IMR-90 (cell line): ENCODE data around the gene CST4. TPM values are rescaled to one million over a fixed set of nuclear protein-coding genes. Genes with fewer than 3 reads are reported as not detected.

Experiments
- ATAC-seq: fragments of 200-7000 bp; cut with Tn5 transposase; 2 replicates; pipeline ENCODE4 v1.9.1; 2020; ENCODE audit warnings: low read depth, mild to moderate bottlenecking, moderate library complexity
- BruUV-seq: library from RNA; stranded (reverse); fragments of 400-500 nt; replicated peaks from 2 replicates; lab custom pipeline; 2021; lab: Mats Ljungman, UMichigan
- CTCF ChIA-PET: fragments of 300-600 bp; formaldehyde crosslinking; extraction: SDS; loops from one replicate; lab custom pipeline; 2021; ENCODE audit warnings: antibody characterized with exemption; lab: Yijun Ruan, JAX
- POLR2A ChIA-PET: fragments of 300-600 bp; sonication (Branson Sonifier 250); formaldehyde crosslinking; loops from one replicate; lab custom pipeline; 2022; ENCODE audit warnings: antibody characterized with exemption; ENCODE audit not compliant: unreplicated experiment; lab: Charles Lee
- DNase-seq: peaks from one replicate; pipeline ENCODE4 v3.0.0; 2013
- H2AFZ ChIP-seq: replicated peaks from 2 replicates; pipeline ENCODE3; 2013; ENCODE audit warnings: low read length, mild to moderate bottlenecking; ENCODE audit not compliant: poor library complexity
- H2AK5ac ChIP-seq: 2 replicates; pipeline ENCODE4 v1.6.1; 2013; ENCODE audit warnings: low read depth, low read length, inconsistent platforms
- H2AK9ac ChIP-seq: replicated peaks from 2 replicates; pipeline ENCODE3; 2013; ENCODE audit warnings: mild to moderate bottlenecking, low read depth, low read length, moderate library complexity; ENCODE audit not compliant: poor library complexity
- H2BK120ac ChIP-seq: 2 replicates; pipeline ENCODE4 v1.6.1; 2013; ENCODE audit warnings: low read depth, low read length, inconsistent platforms
- H2BK15ac ChIP-seq: 3 replicates; pipeline ENCODE4 v1.6.1; 2013; ENCODE audit warnings: low read depth, low read length, inconsistent platforms
- H2BK20ac ChIP-seq: 2 replicates; pipeline ENCODE4 v1.6.1; 2013; ENCODE audit warnings: low read depth, mild to moderate bottlenecking, inconsistent platforms, low read length, moderate library complexity
- H2BK5ac ChIP-seq: 2 replicates; pipeline ENCODE4 v1.6.1; 2013; ENCODE audit warnings: mild to moderate bottlenecking, low read depth, low read length, inconsistent platforms; ENCODE audit not compliant: poor library complexity, severe bottlenecking
- H3K14ac ChIP-seq: replicated peaks from 2 replicates; pipeline ENCODE4 v1.6.1; 2013; ENCODE audit warnings: low read depth, low read length, inconsistent platforms
- H3K18ac ChIP-seq: 2 replicates; pipeline ENCODE4 v1.6.1; 2013; ENCODE audit warnings: low read depth, low read length, control low read depth
- H3K23ac ChIP-seq: 2 replicates; pipeline ENCODE4 v1.6.1; 2013; ENCODE audit warnings: low read depth, low read length, inconsistent platforms
- H3K27ac ChIP-seq: 2 replicates; pipeline ENCODE4 v1.5.1; 2013; ENCODE audit warnings: mild to moderate bottlenecking, control low read depth, low read length; ENCODE audit not compliant: insufficient read depth
- H3K27me3 ChIP-seq: 2 replicates; pipeline ENCODE4 v1.6.1; 2013; ENCODE audit warnings: low read length; ENCODE audit not compliant: control insufficient read depth, insufficient read depth
- H3K36me3 ChIP-seq: 2 replicates; pipeline ENCODE4 v1.6.1; 2013; ENCODE audit warnings: low read length, mixed read lengths; ENCODE audit not compliant: control insufficient read depth, insufficient read depth
- H3K4ac ChIP-seq: 2 replicates; pipeline ENCODE4 v1.6.1; 2013; ENCODE audit warnings: low read depth, low read length, inconsistent platforms
- H3K4me1 ChIP-seq: 2 replicates; pipeline ENCODE4 v1.6.1; 2013; ENCODE audit warnings: low read length, mixed read lengths; ENCODE audit not compliant: control insufficient read depth, insufficient read depth
- H3K4me2 ChIP-seq: 2 replicates; pipeline ENCODE4 v1.6.1; 2013; ENCODE audit warnings: low read depth, mild to moderate bottlenecking, control low read depth, low read length, moderate library complexity
- H3K4me3 ChIP-seq: 2 replicates; pipeline ENCODE4 v1.5.1; 2013; ENCODE audit warnings: low read depth, mild to moderate bottlenecking, control low read depth, low read length, moderate library complexity; ENCODE audit not compliant: insufficient read depth
- H3K56ac ChIP-seq: 2 replicates; pipeline ENCODE4 v1.6.1; 2013; ENCODE audit warnings: low read length, inconsistent platforms; ENCODE audit not compliant: insufficient read depth; ENCODE audit errors: extremely low read depth
- H3K79me1 ChIP-seq, 2 experiments: 2 replicates each; pipeline ENCODE4 v1.6.1; 2013; ENCODE audit warnings: low read length in 2 of 2, inconsistent platforms in 1 of 2, low read depth in 1 of 2
- H3K9ac ChIP-seq: 2 replicates; pipeline ENCODE4 v1.6.1; 2013; ENCODE audit warnings: low read depth, low read length, control low read depth
- H3K9me1 ChIP-seq: 2 replicates; pipeline ENCODE4 v1.6.1; 2013; ENCODE audit warnings: low read length, inconsistent platforms; ENCODE audit not compliant: insufficient read depth
- H3K9me3 ChIP-seq: 2 replicates; pipeline ENCODE4 v1.6.1; 2013; ENCODE audit warnings: low read length; ENCODE audit not compliant: control insufficient read depth, insufficient read depth
- H4K20me1 ChIP-seq: 2 replicates; pipeline ENCODE4 v1.6.1; 2013; ENCODE audit warnings: low read length, inconsistent platforms; ENCODE audit not compliant: insufficient read depth
- H4K5ac ChIP-seq: 2 replicates; pipeline ENCODE4 v1.6.1; 2013; ENCODE audit warnings: mild to moderate bottlenecking, low read depth, low read length, control low read depth
- H4K8ac ChIP-seq, 2 experiments: 2 replicates each; pipeline ENCODE4 v1.6.1; 2013; ENCODE audit warnings: low read depth in 2 of 2, low read length in 2 of 2, control low read depth in 1 of 2, inconsistent platforms in 1 of 2
- H4K91ac ChIP-seq: 2 replicates; pipeline ENCODE4 v1.6.1; 2013; ENCODE audit warnings: low read depth, low read length, inconsistent platforms; ENCODE audit not compliant: insufficient read depth
- MAFK ChIP-seq: IDR thresholded peaks from 2 replicates; pipeline ENCODE4 v1.6.1; 2012; ENCODE audit warnings: low read depth, low read length, improper control_type of control experiment
- RAD21 ChIP-seq: IDR thresholded peaks from 2 replicates; pipeline ENCODE4 v1.6.1; 2012; ENCODE audit warnings: low read length, improper control_type of control experiment
- WGBS, 2 experiments: methylation state at CpG; one replicate each; pipeline versions ENCODE4 v1.1.5 to v1.1.7; 2013; ENCODE audit warnings: missing lambda C conversion rate in 2 of 2; ENCODE audit not compliant: insufficient read length in 1 of 2; ENCODE audit errors: extremely low coverage in 2 of 2; 5-methylcytosine and 5-hydroxymethylcytosine counted together
- dilution Hi-C: fragments of 300-500 bp; cut with HindIII; formaldehyde crosslinking; loops from one replicate; pipeline ENCODE4 v1.14.3; 2018; ENCODE audit warnings: low sequenced_read_pairs; ENCODE audit not compliant: unreplicated experiment
- in situ Hi-C: fragments of 300-500 bp; cut with MboI; formaldehyde crosslinking; loops from 3 replicates; pipeline ENCODE4 v1.14.3; 2019; ENCODE audit warnings: low sequenced_read_pairs, inconsistent platforms, mixed read lengths
- intact Hi-C: fragments of 100-400 bp; cut with micrococcal nuclease; formaldehyde crosslinking; loops from 2 replicates; pipeline ENCODE4 v1.10.0; 2022
- polyA plus RNA-seq, 3 experiments: library from polyadenylated mRNA; depleted of rRNA; stranded (reverse); fragments of >200 nt; gene quantifications; 2 replicates each; pipeline ENCODE4 v1.2.3, GENCODE V29; 2012; ENCODE audit warnings: low replicate concordance in 1 of 3
- total RNA-seq: library from RNA; depleted of rRNA; stranded (reverse); fragments of >200 nt; gene quantifications from 2 replicates; pipeline ENCODE4 v1.2.3, GENCODE V29; 2012

The CST4 gene
- total and polyA plus RNA-seq, 2 of the 4 experiments (the other 2 are of a cell fraction) = not detected

DNA sequence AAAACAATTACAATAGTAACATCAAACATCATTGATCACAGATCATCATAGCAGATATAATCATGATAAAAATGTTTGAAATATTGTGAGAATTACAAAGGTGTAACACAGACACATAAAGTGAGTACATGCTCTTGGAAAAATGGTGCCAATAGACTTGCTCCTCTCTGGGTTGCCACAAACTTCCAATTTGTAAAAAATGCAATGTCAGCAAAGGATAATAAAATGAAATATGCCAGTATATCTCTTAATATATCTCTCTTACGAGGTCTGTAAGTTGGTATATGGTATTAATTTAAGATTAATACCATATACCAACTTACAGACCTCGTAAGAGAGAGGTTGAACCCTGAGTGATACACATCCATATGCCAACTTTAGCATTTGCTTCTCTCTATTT is 37.7 kb downstream of the CST4 start:
- H3K4me2 ChIP-seq = no peak overlapping the region
- POLR2A ChIA-PET = no interaction called here
- WGBS, 2 experiments = no CpG with 5 or more reads among the region's 2 CpGs

More for the DNA sequence above, 37.7 kb downstream of the CST4 start:
- Histone ChIP-seq H3K14ac (no peak overlapping the region), H3K23ac (no peak overlapping the region), H3K36me3 (no peaks in the 10 kb centered on the region), H3K9me3 (no peaks in the 10 kb centered on the region), H3K9me1 (no peaks in the 10 kb centered on the region), H3K4me3 (no peak overlapping the region), H4K5ac (no peak overlapping the region), H3K27ac (no peak overlapping the region), H3K9ac (no peak overlapping the region), H2AK5ac (no peak overlapping the region), H2BK5ac (no peak overlapping the region), H4K91ac (no peak overlapping the region), H4K8ac (no peak overlapping the region), H2BK15ac (no peak overlapping the region), H2BK20ac (no peak overlapping the region), H3K56ac (no peak overlapping the region), H3K18ac (no peak overlapping the region), H2BK120ac (no peak overlapping the region), H3K4me1 (0 out of 2 replicates have a peak, but pooled peaks cover 2% of the 10 kb centered on the region), H3K27me3 (peaks cover 2% of the 10 kb centered on the region), H2AFZ (no peak overlapping the region), H3K4ac (no peak overlapping the region), H4K20me1 (no peaks in the 10 kb centered on the region), H2AK9ac (no peak overlapping the region), H3K79me1 (no peaks in the 10 kb centered on the region)
- dilution Hi-C loops = no loop called here
- BruUV-seq = no TSS peak
- intact Hi-C loops = no loop called here
- in situ Hi-C loops = no loop called here
- CTCF ChIA-PET = no interaction called here
- no peak for DNase-seq
- peak; percentile 94 for TF ChIP-seq MAFK
- no peak for TF ChIP-seq RAD21
- ATAC-seq = no peak
